ENCODE measurements around the gene KIAA0319L.

DNA sequence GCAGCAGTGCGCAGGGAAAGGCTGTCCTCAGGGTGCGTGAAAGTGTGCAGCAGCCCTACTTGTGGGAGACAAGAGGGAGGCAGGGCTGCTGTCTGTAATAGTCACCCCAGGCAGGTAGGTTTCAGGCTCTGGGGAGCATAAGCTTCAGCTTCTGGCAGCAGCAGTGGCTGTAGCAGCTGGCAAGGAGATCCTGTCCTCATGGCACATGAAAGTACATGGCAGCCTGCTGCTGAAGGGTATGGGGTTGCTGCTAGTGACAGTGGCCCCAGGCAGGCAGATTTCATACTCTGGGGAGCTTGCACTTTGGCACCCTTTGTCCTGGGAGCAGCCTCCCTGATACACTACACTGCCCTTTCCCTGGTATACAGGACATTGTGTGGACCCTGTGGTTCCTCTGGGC, 26.3 kb downstream of the KIAA0319L start:
- TF ChIP-seq, protein P1, sequence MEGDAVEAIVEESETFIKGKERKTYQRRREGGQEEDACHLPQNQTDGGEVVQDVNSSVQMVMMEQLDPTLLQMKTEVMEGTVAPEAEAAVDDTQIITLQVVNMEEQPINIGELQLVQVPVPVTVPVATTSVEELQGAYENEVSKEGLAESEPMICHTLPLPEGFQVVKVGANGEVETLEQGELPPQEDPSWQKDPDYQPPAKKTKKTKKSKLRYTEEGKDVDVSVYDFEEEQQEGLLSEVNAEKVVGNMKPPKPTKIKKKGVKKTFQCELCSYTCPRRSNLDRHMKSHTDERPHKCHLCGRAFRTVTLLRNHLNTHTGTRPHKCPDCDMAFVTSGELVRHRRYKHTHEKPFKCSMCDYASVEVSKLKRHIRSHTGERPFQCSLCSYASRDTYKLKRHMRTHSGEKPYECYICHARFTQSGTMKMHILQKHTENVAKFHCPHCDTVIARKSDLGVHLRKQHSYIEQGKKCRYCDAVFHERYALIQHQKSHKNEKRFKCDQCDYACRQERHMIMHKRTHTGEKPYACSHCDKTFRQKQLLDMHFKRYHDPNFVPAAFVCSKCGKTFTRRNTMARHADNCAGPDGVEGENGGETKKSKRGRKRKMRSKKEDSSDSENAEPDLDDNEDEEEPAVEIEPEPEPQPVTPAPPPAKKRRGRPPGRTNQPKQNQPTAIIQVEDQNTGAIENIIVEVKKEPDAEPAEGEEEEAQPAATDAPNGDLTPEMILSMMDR (IDR thresholded peaks at IDR 0.05), result no peak
- no peak for TF ChIP-seq EP300 (IDR thresholded peaks at IDR 0.05)
